ENCODE results near the gene TOMM5. TPM values are rescaled to one million over a fixed set of nuclear protein-coding genes. Genes with fewer than 3 reads are reported as not detected.

Gene TOMM5
- polyA plus RNA-seq, 1 of the 3 experiments (the other 2 are of a cell fraction) = 255 TPM

DNA sequence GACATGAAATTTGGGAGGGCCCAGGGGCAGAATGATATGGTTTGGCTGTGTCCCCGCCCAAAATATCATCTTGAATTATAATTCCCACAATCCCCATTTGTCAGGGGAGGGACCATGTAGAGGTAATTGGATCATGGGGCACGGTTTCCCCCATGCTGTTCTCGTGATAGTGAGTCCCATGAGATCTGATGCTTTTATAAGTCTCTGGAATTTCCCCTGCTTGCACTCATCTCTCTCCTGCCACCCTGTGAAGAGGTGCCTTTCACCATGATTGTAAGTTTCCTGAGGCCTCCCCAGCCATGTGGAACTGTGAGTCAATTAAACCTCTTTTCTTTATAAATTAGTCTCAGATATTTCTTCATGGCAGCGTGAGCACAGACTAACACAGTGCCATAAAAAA, 27.5 kb downstream of the TOMM5 start:
- H3K9ac ChIP-seq = no peak overlapping the region
- no peak for DNase-seq
- no peaks in the 10 kb centered on the region; a peak in 1 of 4 replicates for H3K4me1 ChIP-seq (ENCODE audit: control insufficient read depth in 1 of 2, insufficient read depth in 2 of 2, low read depth in 1 of 2, low read length in 1 of 2)
- no peaks in the 10 kb centered on the region for H3F3A ChIP-seq (replicated peaks; ENCODE audit: insufficient read depth)
- no peaks in the 10 kb centered on the region for H4K20me1 ChIP-seq (ENCODE audit: insufficient read depth)
- no peaks in the 10 kb centered on the region for H3K9me2 ChIP-seq
- peaks cover 2 to 12% of the 10 kb centered on the region in 2 experiments for H3K36me3 ChIP-seq (replicated peaks in 1 of 2; ENCODE audit: control insufficient read depth in 1 of 2, insufficient read depth in 2 of 2, low read length in 1 of 2)
- POLR2A ChIA-PET = interaction anchor here (2.1 kb wide), 1 partner anchor 10 kb away, joined by 7 read pairs; no protein-coding TSS in a partner anchor
- H3K27me3 ChIP-seq (ENCODE audit: insufficient read depth) = no peaks in the 10 kb centered on the region
- CTCF ChIA-PET = interaction anchor here (0.9 kb wide), 1 partner anchor 17 kb away, joined by 3 read pairs; no protein-coding TSS in a partner anchor
- H3K9me3 ChIP-seq = no peaks in the 10 kb centered on the region
- no peak overlapping the region for H3K27ac ChIP-seq (ENCODE audit: low read depth in 2 of 2, low read length in 1 of 2)
- H3K79me2 ChIP-seq (ENCODE audit: insufficient read depth) = 0 out of 2 replicates have a peak, but pooled peaks cover 5% of the 10 kb centered on the region
- H2AFZ ChIP-seq (ENCODE audit: low read depth) = no peak overlapping the region
- H3K4me2 ChIP-seq = no peak overlapping the region
- TF ChIP-seq, protein P1, sequence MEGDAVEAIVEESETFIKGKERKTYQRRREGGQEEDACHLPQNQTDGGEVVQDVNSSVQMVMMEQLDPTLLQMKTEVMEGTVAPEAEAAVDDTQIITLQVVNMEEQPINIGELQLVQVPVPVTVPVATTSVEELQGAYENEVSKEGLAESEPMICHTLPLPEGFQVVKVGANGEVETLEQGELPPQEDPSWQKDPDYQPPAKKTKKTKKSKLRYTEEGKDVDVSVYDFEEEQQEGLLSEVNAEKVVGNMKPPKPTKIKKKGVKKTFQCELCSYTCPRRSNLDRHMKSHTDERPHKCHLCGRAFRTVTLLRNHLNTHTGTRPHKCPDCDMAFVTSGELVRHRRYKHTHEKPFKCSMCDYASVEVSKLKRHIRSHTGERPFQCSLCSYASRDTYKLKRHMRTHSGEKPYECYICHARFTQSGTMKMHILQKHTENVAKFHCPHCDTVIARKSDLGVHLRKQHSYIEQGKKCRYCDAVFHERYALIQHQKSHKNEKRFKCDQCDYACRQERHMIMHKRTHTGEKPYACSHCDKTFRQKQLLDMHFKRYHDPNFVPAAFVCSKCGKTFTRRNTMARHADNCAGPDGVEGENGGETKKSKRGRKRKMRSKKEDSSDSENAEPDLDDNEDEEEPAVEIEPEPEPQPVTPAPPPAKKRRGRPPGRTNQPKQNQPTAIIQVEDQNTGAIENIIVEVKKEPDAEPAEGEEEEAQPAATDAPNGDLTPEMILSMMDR (IDR thresholded peaks at IDR 0.05) = no peak
- TF ChIP-seq, protein P2, sequence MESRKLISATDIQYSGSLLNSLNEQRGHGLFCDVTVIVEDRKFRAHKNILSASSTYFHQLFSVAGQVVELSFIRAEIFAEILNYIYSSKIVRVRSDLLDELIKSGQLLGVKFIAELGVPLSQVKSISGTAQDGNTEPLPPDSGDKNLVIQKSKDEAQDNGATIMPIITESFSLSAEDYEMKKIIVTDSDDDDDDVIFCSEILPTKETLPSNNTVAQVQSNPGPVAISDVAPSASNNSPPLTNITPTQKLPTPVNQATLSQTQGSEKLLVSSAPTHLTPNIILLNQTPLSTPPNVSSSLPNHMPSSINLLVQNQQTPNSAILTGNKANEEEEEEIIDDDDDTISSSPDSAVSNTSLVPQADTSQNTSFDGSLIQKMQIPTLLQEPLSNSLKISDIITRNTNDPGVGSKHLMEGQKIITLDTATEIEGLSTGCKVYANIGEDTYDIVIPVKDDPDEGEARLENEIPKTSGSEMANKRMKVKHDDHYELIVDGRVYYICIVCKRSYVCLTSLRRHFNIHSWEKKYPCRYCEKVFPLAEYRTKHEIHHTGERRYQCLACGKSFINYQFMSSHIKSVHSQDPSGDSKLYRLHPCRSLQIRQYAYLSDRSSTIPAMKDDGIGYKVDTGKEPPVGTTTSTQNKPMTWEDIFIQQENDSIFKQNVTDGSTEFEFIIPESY (IDR thresholded peaks at IDR 0.05; ENCODE audit: borderline replicate concordance, low read depth) = no peak
- TF ChIP-seq, protein P3, sequence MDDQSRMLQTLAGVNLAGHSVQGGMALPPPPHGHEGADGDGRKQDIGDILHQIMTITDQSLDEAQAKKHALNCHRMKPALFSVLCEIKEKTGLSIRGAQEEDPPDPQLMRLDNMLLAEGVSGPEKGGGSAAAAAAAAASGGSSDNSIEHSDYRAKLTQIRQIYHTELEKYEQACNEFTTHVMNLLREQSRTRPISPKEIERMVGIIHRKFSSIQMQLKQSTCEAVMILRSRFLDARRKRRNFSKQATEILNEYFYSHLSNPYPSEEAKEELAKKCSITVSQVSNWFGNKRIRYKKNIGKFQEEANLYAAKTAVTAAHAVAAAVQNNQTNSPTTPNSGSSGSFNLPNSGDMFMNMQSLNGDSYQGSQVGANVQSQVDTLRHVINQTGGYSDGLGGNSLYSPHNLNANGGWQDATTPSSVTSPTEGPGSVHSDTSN (IDR thresholded peaks at IDR 0.05) = no peak
- no peak overlapping the region for H3K4me3 ChIP-seq (ENCODE audit: low read depth in 2 of 2, low read length in 1 of 2)
- WGBS (ENCODE audit: low lambda C conversion rate) = 92% methylated on average over 4 of the region's 4 CpGs

DNA sequence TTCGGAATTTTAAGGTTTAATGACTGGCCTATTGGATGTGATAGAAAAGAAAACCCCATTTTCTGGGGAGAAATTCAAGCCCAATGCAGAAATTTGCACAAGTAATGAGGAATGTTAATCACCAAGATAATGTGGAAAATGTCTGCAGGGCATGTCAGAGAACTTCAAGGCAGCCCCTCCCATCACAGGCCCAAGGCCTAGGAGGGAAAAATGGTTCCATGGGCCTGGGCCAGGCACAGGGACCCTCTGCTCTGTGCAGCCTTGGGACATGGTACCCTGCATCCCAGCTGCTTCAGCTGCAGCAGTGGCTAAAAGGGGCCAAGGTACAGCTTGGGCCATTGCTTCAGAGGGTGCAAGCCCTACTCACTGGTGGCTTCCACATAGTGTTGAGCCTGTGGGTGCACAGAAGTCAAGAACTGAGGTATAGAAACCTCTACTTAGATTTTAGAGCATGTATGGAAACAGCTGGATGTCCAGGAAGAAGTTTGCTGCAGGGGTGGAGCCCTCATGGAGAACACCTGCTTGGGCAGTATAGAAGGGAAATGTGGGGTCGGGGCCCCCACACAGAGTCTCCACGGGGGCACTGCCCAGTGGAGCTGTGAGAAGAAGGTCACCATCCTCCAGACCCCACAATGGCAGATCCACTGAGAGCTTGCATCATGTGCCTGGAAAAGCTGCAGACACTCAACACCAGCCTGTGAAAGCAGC, 28.4 kb downstream of the TOMM5 start:
- 79% methylated on average over 3 of the region's 3 CpGs for WGBS (ENCODE audit: low lambda C conversion rate)
- Histone ChIP-seq H3K9ac (no peak overlapping the region), H4K20me1 (ENCODE audit: insufficient read depth) (no peaks in the 10 kb centered on the region), H2AFZ (ENCODE audit: low read depth) (no peak overlapping the region), H3K79me2 (ENCODE audit: insufficient read depth) (no peaks in the 10 kb centered on the region), H3K4me3 (ENCODE audit: low read depth in 2 of 2, low read length in 1 of 2) (no peak overlapping the region), H3K27ac (ENCODE audit: low read depth in 2 of 2, low read length in 1 of 2) (no peak overlapping the region), H3K27me3 (ENCODE audit: insufficient read depth) (no peaks in the 10 kb centered on the region), H3K9me3 (no peaks in the 10 kb centered on the region), H3K36me3 (replicated peaks in 1 of 2; ENCODE audit: control insufficient read depth in 1 of 2, insufficient read depth in 2 of 2, low read length in 1 of 2) (peaks cover 4 to 12% of the 10 kb centered on the region in 2 experiments), H3K4me1 (ENCODE audit: control insufficient read depth in 1 of 2, insufficient read depth in 2 of 2, low read depth in 1 of 2, low read length in 1 of 2) (no peaks in the 10 kb centered on the region; a peak in 1 of 4 replicates), H3F3A (replicated peaks; ENCODE audit: insufficient read depth) (no peaks in the 10 kb centered on the region), H3K4me2 (no peak overlapping the region), H3K9me2 (no peaks in the 10 kb centered on the region)
- DNase-seq = no peak
- no peak for TF ChIP-seq JUND (IDR thresholded peaks at IDR 0.05)
- TF ChIP-seq NRF1 (IDR thresholded peaks at IDR 0.05; ENCODE audit: low read depth, low read length) = no peak
- no peak for TF ChIP-seq TAF1 (IDR thresholded peaks at IDR 0.05; ENCODE audit: borderline replicate concordance, low read depth, low read length)
- no peak for TF ChIP-seq RAD21 (IDR thresholded peaks at IDR 0.05; ENCODE audit: low read length)
- TF ChIP-seq, protein P4, sequence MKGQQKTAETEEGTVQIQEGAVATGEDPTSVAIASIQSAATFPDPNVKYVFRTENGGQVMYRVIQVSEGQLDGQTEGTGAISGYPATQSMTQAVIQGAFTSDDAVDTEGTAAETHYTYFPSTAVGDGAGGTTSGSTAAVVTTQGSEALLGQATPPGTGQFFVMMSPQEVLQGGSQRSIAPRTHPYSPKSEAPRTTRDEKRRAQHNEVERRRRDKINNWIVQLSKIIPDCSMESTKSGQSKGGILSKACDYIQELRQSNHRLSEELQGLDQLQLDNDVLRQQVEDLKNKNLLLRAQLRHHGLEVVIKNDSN (IDR thresholded peaks at IDR 0.05; ENCODE audit: borderline replicate concordance, low read depth) = no peak
- TF ChIP-seq MXI1 (IDR thresholded peaks at IDR 0.05; ENCODE audit: low read depth, low read length) = no peak
- TF ChIP-seq, protein P5, sequence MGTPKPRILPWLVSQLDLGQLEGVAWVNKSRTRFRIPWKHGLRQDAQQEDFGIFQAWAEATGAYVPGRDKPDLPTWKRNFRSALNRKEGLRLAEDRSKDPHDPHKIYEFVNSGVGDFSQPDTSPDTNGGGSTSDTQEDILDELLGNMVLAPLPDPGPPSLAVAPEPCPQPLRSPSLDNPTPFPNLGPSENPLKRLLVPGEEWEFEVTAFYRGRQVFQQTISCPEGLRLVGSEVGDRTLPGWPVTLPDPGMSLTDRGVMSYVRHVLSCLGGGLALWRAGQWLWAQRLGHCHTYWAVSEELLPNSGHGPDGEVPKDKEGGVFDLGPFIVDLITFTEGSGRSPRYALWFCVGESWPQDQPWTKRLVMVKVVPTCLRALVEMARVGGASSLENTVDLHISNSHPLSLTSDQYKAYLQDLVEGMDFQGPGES (IDR thresholded peaks at IDR 0.05; ENCODE audit: low read depth, low read length) = no peak
- no peak for TF ChIP-seq TCF12 (IDR thresholded peaks at IDR 0.05)
- TF ChIP-seq, protein P2 (IDR thresholded peaks at IDR 0.05; ENCODE audit: borderline replicate concordance, low read depth) = no peak
- TF ChIP-seq, protein P1 (IDR thresholded peaks at IDR 0.05) = no peak
- ChIA-PET POLR2A (no interaction called here), CTCF (no interaction called here)
